ENCODE data around the gene DIP2C. TPM values are rescaled to one million over a fixed set of nuclear protein-coding genes. Genes with fewer than 3 reads are reported as not detected.

The DIP2C gene
- total and polyA plus RNA-seq, 2 donors (not counting 1 experiment from before 2014, with no cell fraction given) = 1.3 to 1.9 TPM

- CTCF ChIA-PET = no interaction called here
- intact Hi-C loops (cut with micrococcal nuclease) = no loop called here
- 100% methylated on average over 1 of the region's 9 CpGs for WGBS (ENCODE audit: insufficient coverage)
Measured at GRCh38 chr10:234708-235406, 454.6 kb downstream of the DIP2C start.

More at GRCh38 chr10:234708-235406, 454.6 kb downstream of the DIP2C start:
- Histone ChIP-seq H3K79me2 (ENCODE audit: control insufficient read depth, insufficient read depth, low read length) (no peaks in the 10 kb centered on the region), H3K36me3 (replicated peaks in 1 of 2; ENCODE audit: control extremely low read depth in 1 of 2, control insufficient read depth in 1 of 2, extremely low read depth in 1 of 2, insufficient read depth in 2 of 2, low read length in 1 of 2) (peaks cover 3 to 14% of the 10 kb centered on the region in 2 experiments), H3K4me1 (ENCODE audit: control insufficient read depth in 2 of 2, insufficient read depth in 2 of 2, low read length in 2 of 2) (no peaks in the 10 kb centered on the region), H3K4me3 (ENCODE audit: control extremely low read depth in 1 of 5, extremely low read depth in 1 of 5, insufficient read depth in 1 of 5, low read depth in 2 of 5, low read length in 4 of 5) (no peak overlapping the region), H2AFZ (ENCODE audit: insufficient read depth, low read depth, low read length, poor library complexity, severe bottlenecking) (no peak overlapping the region), H3K9ac (ENCODE audit: low read length) (no peak overlapping the region), H3K9me3 (ENCODE audit: control extremely low read depth in 1 of 3, control insufficient read depth in 2 of 3, insufficient read depth in 1 of 3, low read length in 2 of 3) (no peaks in the 10 kb centered on the region), H4K20me1 (ENCODE audit: control insufficient read depth, insufficient read depth, low read length, poor library complexity, severe bottlenecking) (no peaks in the 10 kb centered on the region), H3K27me3 (replicated peaks in 1 of 4; ENCODE audit: control extremely low read depth in 1 of 4, control insufficient read depth in 3 of 4, insufficient read depth in 4 of 4, low read length in 3 of 4) (no peaks in the 10 kb centered on the region), H3K27ac (ENCODE audit: low read length in 2 of 2) (no peak overlapping the region), H3K4me2 (replicated peaks; ENCODE audit: low read depth, low read length, poor library complexity, severe bottlenecking) (no peak overlapping the region)
- DNase-seq = no peak
- TF ChIP-seq EZH2 (IDR thresholded peaks at IDR 0.05; ENCODE audit: borderline replicate concordance, insufficient read depth, low read depth, low read length, poor library complexity, severe bottlenecking) (no peak), CTCF (IDR thresholded peaks at IDR 0.05) (no peak)
- Mint-ChIP-seq H3K9me3 (ENCODE audit: insufficient read depth) (no peaks in the 10 kb centered on the region), H3K4me1 (peaks cover 8% of the 10 kb centered on the region), H3K27me3 (no peaks in the 10 kb centered on the region), H3K4me3 (no peak overlapping the region), H3K27ac (no peak overlapping the region)
- POLR2A ChIA-PET = no interaction called here
- no peak for ATAC-seq (ENCODE audit: low read depth)
